Heart right ventricle (tissue), 16 donors: Measurements from ENCODE around the gene TMPRSS11B. TPM values are rescaled to one million over a fixed set of nuclear protein-coding genes. Genes with fewer than 3 reads are reported as not detected.
"Not testable (repeated sequence)": the region's sequence is repeated elsewhere in the genome, so short reads cannot be mapped to it uniquely, and the experiment has no call there.

Experiments used
- ATAC-seq, 8 donors: fragments of 200-7000 bp; cut with Tn5 transposase; one replicate each; pipeline ENCODE4 v1.9.1; 2020; ENCODE audit warnings: mild to moderate bottlenecking in 8 of 8, moderate library complexity in 8 of 8, moderate number of reproducible peaks in 1 of 8
- DNase-seq, 2 donors: peaks; one replicate each; pipeline ENCODE4 v3.0.0-alpha.2; 2020
- H3K27ac ChIP-seq, 10 donors: fragments of 200-600 bp; sonication (generic) in 2 of 10; one replicate each; pipeline versions ENCODE4 v1.5.0 to v1.8.0; 2020 to 2022; ENCODE audit warnings: mild to moderate bottlenecking in 3 of 10
- H3K27me3 ChIP-seq, 7 donors: fragments of 200-600 bp; one replicate each; pipeline ENCODE4 v1.8.0; 2021 to 2022; ENCODE audit warnings: mild to moderate bottlenecking in 2 of 7
- H3K36me3 ChIP-seq, 9 donors: fragments of 200-600 bp; sonication (generic) in 1 of 9; one replicate each; pipeline versions ENCODE4 v1.5.0 to v1.8.0; 2020 to 2022; ENCODE audit warnings: mild to moderate bottlenecking in 2 of 9
- H3K4me1 ChIP-seq, 9 donors: fragments of 200-600 bp; sonication (generic) in 1 of 9; one replicate each; pipeline versions ENCODE4 v1.5.0 to v1.8.0; 2020 to 2022; ENCODE audit warnings: mild to moderate bottlenecking in 4 of 9
- H3K4me3 ChIP-seq, 10 donors: fragments of 200-600 bp; sonication (generic) in 2 of 10; one replicate each; pipeline versions ENCODE4 v1.5.0 to v1.8.0; 2020 to 2022; ENCODE audit warnings: mild to moderate bottlenecking in 7 of 10, moderate library complexity in 2 of 10
- H3K9me3 ChIP-seq, 11 donors: fragments of 200-600 bp in 10 of 11; sonication (generic) in 2 of 11; one replicate each; pipeline versions ENCODE4 v1.5.0 to v1.8.0; 2013 to 2022; ENCODE audit warnings: mild to moderate bottlenecking in 2 of 11, control low read depth in 1 of 11, moderate library complexity in 1 of 11
- CTCF ChIP-seq, 9 donors: fragments of 200-600 bp; sonication (generic) in 2 of 9; IDR thresholded peaks; one replicate each; pipeline versions ENCODE4 v1.5.0 to v1.8.0; 2021 to 2022; ENCODE audit warnings: antibody characterized with exemption in 9 of 9, mild to moderate bottlenecking in 5 of 9, moderate library complexity in 1 of 9
- WGBS, 2 donors: extraction: QIAGEN DNeasy Blood & Tissue Kit; methylation state at CpG; one replicate each; pipeline ENCODE4 v1.1.7; 2013; ENCODE audit warnings: inconsistent platforms in 1 of 2; 5-methylcytosine and 5-hydroxymethylcytosine counted together
- intact Hi-C, 10 donors: fragments of 100-400 bp; cut with DNase I; formaldehyde crosslinking; loops; one replicate each; pipeline versions ENCODE4 v1.11.1 to v1.14.2; 2022
- polyA plus RNA-seq, 2 donors: library from polyadenylated mRNA; stranded (reverse); fragments of 200-250 nt; gene quantifications; one replicate each; pipeline ENCODE4 v1.2.3, GENCODE V29; 2013
- total RNA-seq, 10 donors: library from RNA; stranded (reverse); fragmentation: NEBNext Ultra II Directional in 3 of 10; extraction: Animal tissue kit (Norgen Biotek cat#: 25700) in 3 of 10; gene quantifications; one replicate each; pipeline versions ENCODE4 v1.2.1 to v1.2.4, GENCODE V29; 2021 to 2023
- donor health status: Arrhythmogenic right ventricular cardiomyopathy.
- donor health status: ischemic (EF 13 %, LVEDD 7.1; RV severe dilation, severe dysfunction).
- donor health status: healthy with polysubstance abuse.
- donor health status: DM: no; HTN: yes; CAD: no.
- donor health status: DM: no; HTN: no; CAD: no.
- donor health status: ischemic (EF 25% LVEDD 6.9; RV normal size, moderate dysfunction).
- donor health status: ischemic (EF 25% LVEDD 5.7; RV mildly dilated, moderate dysfunction).
- donor health status: healthy.
- donor health status: DM: yes; HTN: yes; CAD: no.
- donor health status: Ischemic cardiomyopathy.
- donor health status: ischemic (EF 35%, LVEDD 5.7; RV mildly dilated, moderate dysfunction).
- donor health status: nonischemic (EF 11% LVEDD 7.7; RV severe dilation, severe dysfunction).
- donor health status: DM: yes; HTN: yes; CAD: no.
- donor health status: PGD.
- donor health status: ischemic (EF 29% LVEDD 5.4; RV normal size, mild dysfunction).
- donor health status: nonischemic (EF 23%, LVEDD 6.1; RV moderate dilation, normal function).

The TMPRSS11B gene
- total and polyA plus RNA-seq, 12 donors, result 0.13 TPM; not detected in 11

- DNase-seq (no peak), ATAC-seq (no peak)
- Histone ChIP-seq H3K36me3 (no peaks in the 10 kb centered on the region), H3K4me3 (no peak overlapping the region), H3K4me1 (no peaks in the 10 kb centered on the region), H3K9me3 (no peaks in the 10 kb centered on the region), H3K27me3 (no peaks in the 10 kb centered on the region), H3K27ac (no peak overlapping the region)
- 77 to 84% methylated on average over 3 of the region's 3 CpGs for WGBS, 2 donors
- intact Hi-C loops, result no loop called here
- TF ChIP-seq CTCF (IDR thresholded peaks at IDR 0.05), result no peak
Measured at GRCh38 chr4:68283714-68284113, 38.2 kb upstream of the TMPRSS11B start.

DNA sequence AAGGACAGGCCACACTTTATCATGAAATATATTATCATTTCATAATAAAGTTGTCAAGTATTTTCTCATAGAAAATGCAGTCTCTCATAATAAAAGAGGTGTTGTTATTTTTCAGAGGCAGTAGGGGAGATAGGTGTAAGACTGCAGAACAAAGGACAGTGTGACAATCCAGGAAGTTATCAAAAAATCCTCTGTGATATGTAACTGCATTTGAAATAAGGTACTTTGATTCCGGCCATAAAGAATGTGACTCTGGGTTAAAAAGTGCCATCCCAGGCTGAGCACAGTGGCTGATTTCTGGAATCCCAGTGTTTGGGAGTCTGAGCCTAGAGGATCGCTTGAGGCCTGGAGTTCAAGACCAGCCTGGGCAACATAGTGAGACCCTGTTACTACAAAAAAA is 37.6 kb upstream of the TMPRSS11B start:
- 88 to 90% methylated on average over 2 of the region's 2 CpGs for WGBS, 2 donors
- ATAC-seq (no peak), DNase-seq (no peak)
- Histone ChIP-seq H3K4me1 (no peaks in the 10 kb centered on the region), H3K27me3 (no peaks in the 10 kb centered on the region), H3K27ac (no peak overlapping the region), H3K36me3 (no peaks in the 10 kb centered on the region), H3K4me3 (no peak overlapping the region), H3K9me3 (no peaks in the 10 kb centered on the region)
- no peak for TF ChIP-seq CTCF (IDR thresholded peaks at IDR 0.05)
- intact Hi-C loops, result no loop called here

DNA sequence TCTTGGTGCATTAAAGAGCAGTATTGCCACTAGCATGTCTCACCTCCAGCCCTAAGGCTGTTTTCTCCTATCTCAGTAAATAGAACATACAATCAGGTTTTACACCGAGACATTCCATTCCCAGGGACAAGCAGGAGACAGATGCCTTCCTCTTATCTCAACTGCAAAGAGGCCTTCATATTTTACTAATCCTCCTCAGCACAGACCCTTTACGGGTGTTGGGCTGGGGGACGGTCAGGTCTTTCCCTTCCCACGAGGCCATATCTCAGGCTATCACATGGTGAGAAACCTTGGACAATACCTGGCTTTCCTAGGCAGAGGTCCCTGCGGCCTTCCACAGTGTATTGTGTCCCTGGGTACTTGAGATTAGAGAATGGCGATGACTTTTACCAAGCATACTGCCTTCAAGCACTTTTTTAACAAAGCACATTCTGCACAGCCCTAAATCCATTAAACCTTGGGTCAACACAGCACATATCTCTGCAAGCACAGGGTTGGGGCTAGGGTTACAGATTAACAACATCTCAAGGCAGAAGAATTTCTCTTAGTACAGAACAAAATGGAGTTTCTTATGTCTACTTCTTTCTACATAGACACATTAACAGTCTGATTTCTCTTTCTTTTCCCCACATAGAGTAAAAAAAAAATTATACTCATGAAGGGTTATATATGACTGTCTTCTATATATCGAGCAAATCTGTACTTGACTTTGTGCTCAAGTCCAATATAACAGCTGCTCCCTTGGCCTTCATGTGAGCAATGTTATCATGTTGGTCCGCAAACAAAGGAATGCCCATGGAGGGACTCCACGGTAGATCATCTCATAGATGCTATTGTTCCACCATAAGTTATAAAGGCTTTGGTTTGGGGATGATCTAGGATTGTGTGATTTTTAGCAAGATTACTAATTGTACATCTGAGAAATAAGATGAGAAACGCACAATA is 36.6 kb upstream of the TMPRSS11B start:
- H3K36me3 ChIP-seq, ATAC-seq, intact Hi-C loops, H3K4me3 ChIP-seq, H3K27ac ChIP-seq, H3K27me3 ChIP-seq, H3K4me1 ChIP-seq, H3K9me3 ChIP-seq, DNase-seq: not testable (repeated sequence)
- WGBS, 2 donors, result 65% methylated on average over 10 of the region's 10 CpGs

- WGBS, 2 donors, result 68 to 70% methylated on average over 2 of the region's 2 CpGs
- Histone ChIP-seq H3K4me3 (no peak overlapping the region), H3K4me1 (no peaks in the 10 kb centered on the region), H3K36me3 (no peaks in the 10 kb centered on the region), H3K27ac (no peak overlapping the region), H3K27me3 (peaks cover 0 to 8% (median 0%) of the 10 kb centered on the region in 7 donors), H3K9me3 (no peaks in the 10 kb centered on the region)
- intact Hi-C loops, result no loop called here
- ATAC-seq, result no peak
- no peak for TF ChIP-seq CTCF (IDR thresholded peaks at IDR 0.05)
- DNase-seq, result no peak
Measured at GRCh38 chr4:68278029-68278428, 32.5 kb upstream of the TMPRSS11B start.

GRCh38 chr4:68277627-68278026 is 32.1 kb upstream of the TMPRSS11B start:
- 55 to 60% methylated on average over 2 of the region's 2 CpGs for WGBS, 2 donors
- Histone ChIP-seq H3K36me3 (no peaks in the 10 kb centered on the region), H3K4me1 (no peaks in the 10 kb centered on the region), H3K9me3 (no peaks in the 10 kb centered on the region), H3K27me3 (peaks cover 0 to 10% (median 0%) of the 10 kb centered on the region in 7 donors), H3K27ac (no peak overlapping the region), H3K4me3 (no peak overlapping the region)
- no peak for ATAC-seq
- DNase-seq, result no peak
- intact Hi-C loops, result no loop called here
- TF ChIP-seq CTCF (IDR thresholded peaks at IDR 0.05), result no peak
